AG09319 (cell line): ENCODE measurements around the gene TMEM108.

ENCODE experiments used
- DNase-seq: peaks from one replicate; pipeline ENCODE4 v3.0.0-alpha.2; 2010; ENCODE audit warnings: low read depth; ENCODE audit errors: extremely low read depth
- TF ChIP-seq, protein P1 (sequence below): IDR thresholded peaks from 2 replicates; pipeline ENCODE4 v1.5.1; 2011; ENCODE audit warnings: low read depth, mild to moderate bottlenecking, inconsistent platforms, low read length, moderate library complexity

Gene TMEM108

GRCh38 chr3:133125802-133126201, 87.6 kb downstream of the TMEM108 start:
- DNase-seq, result no peak

GRCh38 chr3:133127381-133127780, 89.2 kb downstream of the TMEM108 start:
- TF ChIP-seq, protein P1, sequence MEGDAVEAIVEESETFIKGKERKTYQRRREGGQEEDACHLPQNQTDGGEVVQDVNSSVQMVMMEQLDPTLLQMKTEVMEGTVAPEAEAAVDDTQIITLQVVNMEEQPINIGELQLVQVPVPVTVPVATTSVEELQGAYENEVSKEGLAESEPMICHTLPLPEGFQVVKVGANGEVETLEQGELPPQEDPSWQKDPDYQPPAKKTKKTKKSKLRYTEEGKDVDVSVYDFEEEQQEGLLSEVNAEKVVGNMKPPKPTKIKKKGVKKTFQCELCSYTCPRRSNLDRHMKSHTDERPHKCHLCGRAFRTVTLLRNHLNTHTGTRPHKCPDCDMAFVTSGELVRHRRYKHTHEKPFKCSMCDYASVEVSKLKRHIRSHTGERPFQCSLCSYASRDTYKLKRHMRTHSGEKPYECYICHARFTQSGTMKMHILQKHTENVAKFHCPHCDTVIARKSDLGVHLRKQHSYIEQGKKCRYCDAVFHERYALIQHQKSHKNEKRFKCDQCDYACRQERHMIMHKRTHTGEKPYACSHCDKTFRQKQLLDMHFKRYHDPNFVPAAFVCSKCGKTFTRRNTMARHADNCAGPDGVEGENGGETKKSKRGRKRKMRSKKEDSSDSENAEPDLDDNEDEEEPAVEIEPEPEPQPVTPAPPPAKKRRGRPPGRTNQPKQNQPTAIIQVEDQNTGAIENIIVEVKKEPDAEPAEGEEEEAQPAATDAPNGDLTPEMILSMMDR, result no peak
- no peak for DNase-seq

More at GRCh38 chr3:133125802-133126201, 87.6 kb downstream of the TMEM108 start:
- TF ChIP-seq, protein P1, result no peak

- TF ChIP-seq, protein P1, result no peak
- no peak for DNase-seq
Observed at GRCh38 chr3:133130168-133130567, 92.0 kb downstream of the TMEM108 start.

DNA sequence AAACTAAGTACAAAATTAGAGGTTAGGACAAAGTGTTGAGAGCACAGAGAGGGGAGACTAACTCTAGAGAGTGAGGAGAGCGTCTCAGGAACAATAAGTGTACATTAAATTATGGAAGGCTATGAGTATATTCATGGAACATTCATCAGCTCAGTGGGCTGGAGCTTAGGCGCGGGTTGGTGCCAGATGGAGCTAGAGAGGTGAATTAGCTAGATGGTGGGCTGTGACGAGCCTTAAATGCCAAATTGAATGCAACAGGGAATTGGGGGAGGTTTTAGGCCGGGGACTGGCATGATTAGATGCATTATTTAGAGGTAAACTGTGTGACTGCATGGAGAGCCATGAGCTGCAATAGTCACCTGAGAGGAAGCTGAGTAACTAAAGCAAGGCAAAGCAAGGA, 97.1 kb downstream of the TMEM108 start:
- DNase-seq, result no peak
- TF ChIP-seq, protein P1, result no peak

DNA sequence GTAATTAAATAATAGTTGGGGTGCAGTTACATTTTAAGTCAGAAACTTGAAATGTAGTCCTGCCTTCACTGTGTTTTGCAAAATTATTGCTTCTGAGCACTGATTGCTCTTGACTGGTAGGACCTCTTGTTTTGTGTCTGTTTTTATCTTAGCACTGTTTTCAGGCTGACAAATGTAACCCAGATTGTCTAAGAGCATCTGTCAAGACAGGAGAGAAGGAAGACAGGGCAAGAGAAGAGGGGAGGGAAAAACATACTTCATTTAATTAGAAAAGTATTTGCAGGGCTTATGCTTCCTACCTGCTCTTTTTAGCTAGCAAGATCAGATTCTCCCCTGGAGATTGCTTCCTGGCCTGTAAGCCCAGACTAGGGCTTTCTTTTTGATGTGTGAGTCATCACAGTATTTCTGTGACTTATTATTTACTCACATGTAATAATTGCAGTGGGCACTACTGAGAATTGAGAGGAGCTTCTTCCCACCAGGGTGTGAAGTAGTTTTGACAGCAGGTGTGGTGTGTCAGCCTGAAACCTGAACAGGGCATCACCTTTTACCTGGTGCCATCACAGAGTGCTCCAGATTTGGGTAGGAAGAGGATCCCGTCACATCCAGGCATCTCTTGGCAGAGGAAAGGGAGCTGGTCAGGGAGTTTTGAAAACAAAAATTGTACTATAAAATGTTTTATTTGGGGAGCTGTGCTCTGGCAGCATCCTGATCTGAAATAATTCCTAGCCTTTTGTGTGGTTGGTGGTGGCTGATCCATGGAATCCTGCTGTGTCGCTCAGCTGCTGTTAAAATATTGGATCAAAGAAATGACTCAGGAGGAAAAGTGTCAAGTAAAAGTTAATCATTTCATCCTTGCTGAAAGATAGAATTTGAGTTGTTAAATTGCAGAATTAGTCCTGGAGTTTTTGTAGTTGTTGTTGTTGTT, 98.2 kb downstream of the TMEM108 start:
- TF ChIP-seq, protein P1, result no peak
- no peak for DNase-seq

DNA sequence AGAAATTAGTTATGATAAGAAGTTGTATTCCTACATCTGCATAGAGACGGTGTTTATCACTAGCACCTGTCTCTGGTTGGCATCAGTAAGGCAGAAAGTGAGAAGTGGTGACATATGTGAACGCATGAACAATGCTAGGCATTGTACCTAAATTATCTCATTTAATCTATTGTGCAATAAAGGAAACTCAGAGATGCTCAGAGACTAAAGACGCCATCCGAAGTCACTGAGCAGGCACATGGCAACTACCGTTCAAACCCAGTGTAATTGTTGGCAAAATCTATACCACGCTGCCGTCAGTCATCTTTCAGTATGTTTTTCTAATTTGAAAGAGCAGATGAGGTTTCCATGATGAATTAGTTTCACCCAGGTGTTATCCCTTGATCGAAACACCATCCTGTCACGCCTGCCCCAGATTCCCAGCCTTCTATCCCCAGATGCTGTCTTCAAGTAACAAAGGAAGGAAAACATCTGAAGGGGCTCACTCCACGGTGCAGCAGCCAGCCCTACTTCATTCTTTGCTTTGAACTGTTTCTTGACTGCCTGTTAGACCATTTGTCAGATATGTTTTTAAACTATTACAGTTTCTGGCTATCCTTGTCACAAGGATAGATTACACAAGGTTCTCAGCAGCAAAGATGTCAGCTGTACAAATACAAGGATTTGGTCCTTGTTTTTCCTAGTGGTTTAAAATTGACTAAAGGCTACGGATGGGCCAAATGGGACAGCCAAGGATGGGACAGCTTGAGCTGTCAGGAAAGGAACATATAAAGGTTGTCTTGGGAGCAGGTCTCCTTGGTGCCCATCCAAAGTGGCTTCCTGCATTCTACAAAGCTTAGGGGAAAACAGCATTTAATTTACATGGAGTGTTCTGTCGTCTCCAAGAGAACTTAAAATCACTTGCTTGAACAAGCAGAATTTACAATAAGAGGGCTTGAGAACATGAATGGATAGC, 99.1 kb downstream of the TMEM108 start:
- TF ChIP-seq, protein P1, result no peak

More for the DNA sequence above, 99.1 kb downstream of the TMEM108 start:
- DNase-seq, result no peak
